ENCODE results near the gene CDC42EP4.

DNA sequence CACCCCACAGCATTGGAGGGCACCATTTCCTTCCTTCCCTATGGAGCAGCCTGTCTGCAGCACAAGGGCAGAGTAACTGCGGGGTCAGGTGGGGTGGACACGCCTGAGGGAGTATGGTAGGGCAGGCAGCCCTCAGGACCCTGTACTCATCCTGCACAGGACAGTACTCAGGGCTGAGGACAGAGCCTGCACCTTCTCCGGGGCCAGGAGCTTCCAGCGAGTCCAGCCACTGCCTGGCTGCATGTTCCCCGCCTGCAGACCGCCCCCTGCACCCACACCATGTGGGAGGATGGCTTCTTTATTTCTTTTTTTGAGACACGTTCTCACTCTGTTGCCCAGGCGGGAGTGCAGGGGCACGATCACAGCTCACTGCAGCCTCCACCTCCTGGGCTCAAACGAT, 47.6 kb upstream of the CDC42EP4 start:
- TF ChIP-seq POLR2A (IDR thresholded peaks at IDR 0.05) (no peak), CTCF (IDR thresholded peaks at IDR 0.05) (no peak), EP300 (IDR thresholded peaks at IDR 0.05; ENCODE audit: low read depth) (no peak), POLR2AphosphoS5 (IDR thresholded peaks at IDR 0.05) (no peak)
